ENCODE data around the gene CSNK2A1.
"Not testable (repeated sequence)": the region's sequence is repeated elsewhere in the genome, so short reads cannot be mapped to it uniquely, and the experiment has no call there.

Gene CSNK2A1

GRCh38 chr20:543369-544152 lies at the start of gene CSNK2A1:
TSS of gene CSNK2A1 (minus strand) at chr20:543790. CDS start at chr20:508551, 35,239 bp downstream.
- peak; percentile 89 to 91 (median 90) for DNase-seq (ENCODE audit: low read depth in 3 of 3)

GRCh38 chr20:592506-592905 lies 48.9 kb upstream of the CSNK2A1 start:
- DNase-seq (ENCODE audit: low read depth in 3 of 3): no peak

GRCh38 chr20:591941-592340 lies 48.4 kb upstream of the CSNK2A1 start:
- DNase-seq (ENCODE audit: low read depth in 3 of 3): no peak

- DNase-seq (ENCODE audit: low read depth in 3 of 3): no peak
These were observed 45.5 kb upstream of the CSNK2A1 start for GRCh38 chr20:588932-589672.

GRCh38 chr20:588476-588875 lies 44.9 kb upstream of the CSNK2A1 start:
- DNase-seq (ENCODE audit: low read depth in 3 of 3): no peak

- no peak for DNase-seq (ENCODE audit: low read depth in 3 of 3)
These were observed 41.3 kb upstream of the CSNK2A1 start for GRCh38 chr20:584971-585301.

GRCh38 chr20:584161-584970 lies 40.8 kb upstream of the CSNK2A1 start:
- DNase-seq (ENCODE audit: low read depth in 3 of 3): peak in 1 of 3 donors; percentile 5

GRCh38 chr20:582204-582603 lies 38.6 kb upstream of the CSNK2A1 start:
- no peak for DNase-seq (ENCODE audit: low read depth in 3 of 3)

- DNase-seq (ENCODE audit: low read depth in 3 of 3): not testable (repeated sequence)
These were observed 35.5 kb upstream of the CSNK2A1 start for GRCh38 chr20:578940-579690.

GRCh38 chr20:577167-577791 lies 33.7 kb upstream of the CSNK2A1 start:
- DNase-seq (ENCODE audit: low read depth in 3 of 3): no peak

GRCh38 chr20:576156-576555 lies 32.6 kb upstream of the CSNK2A1 start:
- no peak for DNase-seq (ENCODE audit: low read depth in 3 of 3)

GRCh38 chr20:575230-575629 lies 31.6 kb upstream of the CSNK2A1 start:
- DNase-seq (ENCODE audit: low read depth in 3 of 3): no peak

- no peak for DNase-seq (ENCODE audit: low read depth in 3 of 3)
These were observed 30.8 kb upstream of the CSNK2A1 start for GRCh38 chr20:574297-574942.

- DNase-seq (ENCODE audit: low read depth in 3 of 3): no peak
These were observed 30.1 kb upstream of the CSNK2A1 start for GRCh38 chr20:573414-574296.

GRCh38 chr20:572727-573126 lies 29.1 kb upstream of the CSNK2A1 start:
- no peak for DNase-seq (ENCODE audit: low read depth in 3 of 3)

GRCh38 chr20:571754-572441 lies 28.3 kb upstream of the CSNK2A1 start:
- DNase-seq (ENCODE audit: low read depth in 3 of 3): no peak

- DNase-seq (ENCODE audit: low read depth in 3 of 3): no peak
These were observed 25.3 kb upstream of the CSNK2A1 start for GRCh38 chr20:568673-569415.

GRCh38 chr20:568097-568652 lies 24.6 kb upstream of the CSNK2A1 start:
- DNase-seq (ENCODE audit: low read depth in 3 of 3): no peak
